GM03348 (cell line): ENCODE data around the gene FIBIN.
A peak's percentile ranks its signal among the peaks of the same experiment; 100 is the strongest.
"Not testable (repeated sequence)": the region's sequence is repeated elsewhere in the genome, so short reads cannot be mapped to it uniquely, and the experiment has no call there.

Source experiments
- DNase-seq: peaks from one replicate; pipeline ENCODE4 v3.0.0; 2012; ENCODE audit warnings: low spot score

Gene FIBIN

GRCh38 chr11:26977209-26977608 lies 16.7 kb upstream of the FIBIN start:
- not testable (repeated sequence) for DNase-seq

GRCh38 chr11:26983645-26984044 lies 10.3 kb upstream of the FIBIN start:
- DNase-seq, result no peak

- no peak for DNase-seq
These were observed 8.4 kb upstream of the FIBIN start for GRCh38 chr11:26985470-26985869.

- DNase-seq, result peak; percentile 56
These were observed 8.0 kb upstream of the FIBIN start for GRCh38 chr11:26985943-26986342.

GRCh38 chr11:26987272-26987671 lies 6.6 kb upstream of the FIBIN start:
- no peak for DNase-seq

GRCh38 chr11:26987731-26988130 lies 6.2 kb upstream of the FIBIN start:
- DNase-seq, result no peak

- DNase-seq, result peak; percentile 80
These were observed 1.8 kb upstream of the FIBIN start for GRCh38 chr11:26992031-26992541.

GRCh38 chr11:26994631-26995095 lies 751 bp downstream of the FIBIN start:
- DNase-seq, result peak; percentile 26

- no peak for DNase-seq
These were observed 2.0 kb downstream of the FIBIN start for GRCh38 chr11:26995701-26996460.

GRCh38 chr11:26997378-26997777 lies 3.5 kb downstream of the FIBIN start:
- no peak for DNase-seq

GRCh38 chr11:27001136-27001730 lies 7.3 kb downstream of the FIBIN start:
- not testable (repeated sequence) for DNase-seq

- DNase-seq, result no peak
These were observed 8.5 kb downstream of the FIBIN start for GRCh38 chr11:27002431-27002830.

GRCh38 chr11:27002838-27003237 lies 8.9 kb downstream of the FIBIN start:
- DNase-seq, result no peak

GRCh38 chr11:27004103-27004502 lies 10.2 kb downstream of the FIBIN start:
- no peak for DNase-seq

GRCh38 chr11:27008811-27009535 lies 15.1 kb downstream of the FIBIN start:
- DNase-seq, result no peak

GRCh38 chr11:27011560-27012233 lies 17.8 kb downstream of the FIBIN start:
- DNase-seq, result no peak

- no peak for DNase-seq
These were observed 18.5 kb downstream of the FIBIN start for GRCh38 chr11:27012234-27012921.

- DNase-seq, result no peak
These were observed 20.0 kb downstream of the FIBIN start for GRCh38 chr11:27013781-27014361.

- no peak for DNase-seq
These were observed 25.1 kb downstream of the FIBIN start for GRCh38 chr11:27018902-27019529.

GRCh38 chr11:27020751-27021150 lies 26.8 kb downstream of the FIBIN start:
- DNase-seq, result no peak
